OCI-LY7 (cell line): ENCODE results near the gene NAGLU.
A peak's percentile ranks its signal among the peaks of the same experiment; 100 is the strongest.
"Not testable (repeated sequence)": the region's sequence is repeated elsewhere in the genome, so short reads cannot be mapped to it uniquely, and the experiment has no call there.

Experiments
- CTCF ChIP-seq: fragments of 200-600 bp; sonication (generic); conservative IDR thresholded peaks from 2 replicates; pipeline ENCODE4 v1.5.1; 2014; ENCODE audit warnings: mild to moderate bottlenecking, antibody characterized with exemption, low read length, moderate library complexity, mixed read lengths
- EZH2phosphoT487 ChIP-seq: fragments of 200-600 bp; sonication (generic); IDR thresholded peaks from 2 replicates; pipeline ENCODE4 v1.6.1; 2018; ENCODE audit warnings: low read depth, borderline replicate concordance, mild to moderate bottlenecking, mixed run types, antibody characterized with exemption, low read length, moderate library complexity, mixed read lengths

GRCh38 chr17:42555961-42556617 lies 20.0 kb downstream of the NAGLU start:
- peak; percentile 52 for TF ChIP-seq CTCF
- not testable (repeated sequence) for TF ChIP-seq EZH2phosphoT487
